ENCODE measurements around the gene TFF1.

Gene TFF1

DNA sequence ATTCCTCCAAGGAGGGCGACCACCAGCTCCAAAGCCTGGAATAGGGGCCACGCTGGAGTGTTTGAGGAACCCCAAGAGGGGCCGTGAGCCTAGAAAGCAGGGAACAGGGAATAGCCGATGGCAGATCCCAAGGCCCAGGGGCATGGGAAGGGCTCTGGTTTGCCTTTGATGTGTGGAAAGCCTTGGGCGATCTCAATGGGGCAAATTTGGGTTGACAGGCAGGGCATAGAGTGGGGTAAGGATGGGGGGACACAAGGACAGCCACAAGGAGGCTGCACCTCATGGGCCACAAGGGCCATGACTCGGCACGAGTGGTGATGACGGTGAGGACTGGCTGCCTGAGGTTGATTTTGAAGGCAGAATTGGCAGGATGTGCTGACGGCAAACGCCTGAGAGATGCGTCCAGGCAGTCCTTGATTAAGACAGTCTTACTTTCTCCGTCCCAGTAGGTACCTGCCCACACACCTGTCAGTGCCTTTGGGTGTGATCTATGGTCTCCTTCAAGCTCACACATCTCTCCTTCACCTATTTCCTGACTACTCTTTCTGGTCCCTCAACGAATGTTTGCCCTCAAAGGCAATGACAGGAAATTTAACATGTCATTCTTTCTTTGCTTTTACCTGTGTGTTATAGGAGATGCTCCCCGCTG lies 31.5 kb upstream of the TFF1 start:
- no peak for DNase-seq

DNA sequence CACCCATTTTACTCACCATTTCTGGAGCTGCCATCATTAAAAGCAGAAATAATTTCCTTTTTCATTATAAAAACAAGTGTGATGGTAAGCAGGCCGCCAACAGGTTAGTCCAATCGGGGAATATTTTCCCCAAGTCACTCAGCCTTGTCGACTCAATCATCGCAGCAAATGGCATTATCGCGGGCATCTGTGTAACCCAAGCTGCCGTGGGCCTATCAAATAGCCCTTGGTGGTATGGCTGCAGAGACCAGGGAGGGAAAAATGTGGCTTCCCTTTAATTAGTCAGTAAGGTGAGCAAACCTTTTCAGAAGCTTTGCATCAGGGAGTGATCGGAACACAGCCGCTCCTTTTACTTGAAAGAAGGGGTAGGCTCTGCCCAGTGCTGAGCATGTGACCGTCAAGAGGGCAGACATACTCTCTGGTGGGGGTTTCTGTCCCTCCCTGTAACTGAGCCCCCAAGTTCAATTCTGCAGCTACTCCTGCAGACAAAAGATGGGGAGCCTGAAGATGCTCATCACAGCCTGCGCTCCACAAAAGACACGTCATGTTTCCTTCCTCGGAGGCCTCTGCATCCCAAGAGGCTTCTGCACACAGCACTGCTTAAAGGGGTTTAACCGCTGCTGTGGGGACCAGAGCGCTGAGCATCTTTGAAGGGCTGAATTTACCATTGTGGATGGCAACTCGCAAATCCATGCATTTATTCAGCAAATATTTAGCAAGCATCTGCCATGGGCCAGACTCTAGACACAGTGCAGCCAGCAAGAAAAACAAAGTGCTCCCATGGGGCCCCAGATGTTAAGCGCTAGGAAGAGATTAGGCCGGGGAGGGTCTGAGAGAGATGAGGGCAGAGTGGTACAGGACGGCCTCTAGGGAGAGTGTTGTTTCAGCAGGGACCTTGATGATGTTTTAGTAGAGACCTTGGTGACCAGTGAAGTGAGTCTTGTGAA lies 30.7 kb upstream of the TFF1 start:
- no peak for DNase-seq

- DNase-seq: no peak
Measured at GRCh38 chr21:42395905-42396651, 29.7 kb upstream of the TFF1 start, which contains the start of gene TMPRSS3. Gene TMPRSS3 (minus strand): TSS chr21:42396052. CDS start chr21:42395417, 635 bp downstream.

DNA sequence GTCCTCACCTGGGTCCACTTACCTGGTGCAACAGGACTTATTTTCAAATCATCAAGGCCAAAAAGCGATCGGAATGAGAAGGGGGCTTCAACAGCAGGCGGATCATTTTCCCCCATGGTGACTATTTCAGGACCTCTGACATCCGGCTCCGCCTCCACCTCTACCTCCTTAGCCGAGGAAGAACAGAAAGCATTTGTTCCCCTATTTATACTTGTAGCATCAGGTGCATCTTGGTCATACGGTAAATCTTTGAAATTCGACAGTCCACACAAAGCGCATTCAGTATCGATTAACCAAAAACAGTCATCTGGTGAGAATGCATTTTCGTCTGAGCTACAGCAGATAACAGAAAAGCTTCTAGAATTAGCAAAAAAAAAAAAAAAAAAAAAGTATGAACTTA lies 29.0 kb upstream of the TFF1 start:
- no peak for DNase-seq

- DNase-seq: no peak
Measured at GRCh38 chr21:42393443-42393950, 27.2 kb upstream of the TFF1 start.

DNA sequence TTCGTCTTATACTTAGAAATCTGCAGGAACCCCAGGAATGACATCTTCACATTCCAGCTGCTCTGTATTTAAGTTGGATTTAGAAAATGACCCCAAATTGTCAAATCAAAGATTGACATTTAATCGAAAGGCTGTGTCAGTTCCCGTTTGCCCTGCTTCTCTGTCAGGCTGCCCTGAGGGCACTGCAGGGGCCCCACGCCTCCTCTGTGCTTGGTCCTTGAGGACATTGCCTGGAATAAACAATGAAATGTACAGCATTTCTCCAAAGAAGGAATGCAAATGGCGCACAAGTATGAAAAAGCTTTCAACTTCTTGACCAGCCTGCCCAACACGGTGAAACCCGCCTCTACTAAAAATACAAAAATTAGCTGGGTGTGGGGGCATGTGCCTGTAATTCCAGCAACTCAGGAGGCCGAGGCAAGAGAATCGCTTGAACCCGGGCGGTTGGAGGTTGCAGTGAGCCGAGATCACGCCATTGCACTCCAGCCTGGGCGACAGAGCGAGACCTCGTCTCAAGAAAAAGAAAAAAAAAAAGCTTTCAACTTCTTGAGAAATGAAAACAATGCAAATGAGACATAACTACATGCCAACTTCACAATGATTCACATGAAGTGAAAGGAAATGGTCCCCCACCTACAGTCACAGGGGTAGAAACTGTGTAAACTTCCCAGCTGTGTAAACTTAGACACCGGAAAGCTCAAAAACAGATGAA lies 26.6 kb upstream of the TFF1 start:
- DNase-seq: no peak

GRCh38 chr21:42391297-42391696 lies 25.0 kb upstream of the TFF1 start:
- DNase-seq: no peak

GRCh38 chr21:42390696-42391095 lies 24.4 kb upstream of the TFF1 start:
- no peak for DNase-seq

GRCh38 chr21:42390193-42390592 lies 23.9 kb upstream of the TFF1 start:
- DNase-seq: no peak

- no peak for DNase-seq
Measured at GRCh38 chr21:42389449-42389835, 23.1 kb upstream of the TFF1 start.

GRCh38 chr21:42388740-42389448 lies 22.6 kb upstream of the TFF1 start:
- DNase-seq: no peak

GRCh38 chr21:42387843-42388340 lies 21.6 kb upstream of the TFF1 start:
- no peak for DNase-seq

DNA sequence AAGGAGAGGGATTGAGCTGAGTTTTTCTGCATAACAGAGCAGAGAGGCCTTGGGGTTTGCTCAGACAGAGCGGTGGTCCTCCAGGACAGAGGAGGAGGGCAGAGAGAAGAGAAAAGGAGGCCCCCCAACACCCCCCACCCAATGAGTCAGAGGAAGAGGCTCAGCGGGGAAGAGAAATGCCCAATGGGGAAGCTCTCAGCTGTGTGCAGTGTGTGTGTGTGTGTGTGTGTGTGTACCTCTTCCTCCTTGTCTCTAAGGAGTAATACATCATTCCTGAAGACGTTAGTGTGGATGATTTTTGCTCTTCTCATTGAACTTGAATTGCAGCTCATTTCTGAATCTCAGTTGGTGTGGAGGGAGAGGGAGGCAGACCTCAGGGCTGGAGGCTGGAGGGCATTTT lies 20.8 kb upstream of the TFF1 start:
- no peak for DNase-seq

GRCh38 chr21:42386034-42386591 lies 19.8 kb upstream of the TFF1 start:
- DNase-seq: no peak

DNA sequence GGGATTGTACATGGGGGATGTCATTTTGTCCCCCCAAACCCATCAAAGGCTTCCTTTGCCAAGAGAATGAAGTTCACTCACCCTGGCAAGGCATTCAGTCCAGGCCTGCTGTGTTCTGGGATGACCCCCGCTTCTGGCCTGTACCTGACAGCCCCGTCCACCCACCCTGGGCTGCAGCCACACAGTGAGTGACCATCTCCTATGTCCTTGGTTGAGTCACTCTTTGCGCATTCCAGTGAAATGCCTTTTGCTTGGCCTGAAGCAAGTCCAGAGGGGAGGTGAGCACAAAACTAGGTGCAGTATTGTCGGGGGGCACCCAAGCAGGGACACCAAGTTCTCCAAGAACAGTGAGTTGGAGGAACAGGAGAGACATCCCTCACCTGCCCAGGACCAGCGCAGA lies 19.3 kb upstream of the TFF1 start:
- no peak for DNase-seq

DNA sequence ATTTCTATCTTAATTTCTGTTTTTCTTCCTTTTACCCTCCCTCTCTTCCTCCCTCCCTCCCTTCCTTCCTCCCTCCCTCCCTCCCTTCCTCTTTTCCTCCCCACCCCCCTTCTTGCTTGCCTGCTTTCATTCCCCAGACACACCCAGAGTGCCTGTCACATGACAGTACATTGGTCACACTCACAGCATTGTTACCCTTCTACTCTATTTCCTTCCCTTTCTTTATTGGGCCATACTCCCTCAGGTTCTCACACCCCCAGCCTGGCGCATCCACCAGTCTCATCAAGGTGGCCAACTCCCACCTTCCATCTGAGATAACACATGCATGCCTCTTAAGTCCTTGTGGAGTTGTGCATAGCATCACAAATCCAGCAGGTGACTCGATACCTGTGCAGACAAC lies 18.7 kb upstream of the TFF1 start:
- DNase-seq: no peak

DNA sequence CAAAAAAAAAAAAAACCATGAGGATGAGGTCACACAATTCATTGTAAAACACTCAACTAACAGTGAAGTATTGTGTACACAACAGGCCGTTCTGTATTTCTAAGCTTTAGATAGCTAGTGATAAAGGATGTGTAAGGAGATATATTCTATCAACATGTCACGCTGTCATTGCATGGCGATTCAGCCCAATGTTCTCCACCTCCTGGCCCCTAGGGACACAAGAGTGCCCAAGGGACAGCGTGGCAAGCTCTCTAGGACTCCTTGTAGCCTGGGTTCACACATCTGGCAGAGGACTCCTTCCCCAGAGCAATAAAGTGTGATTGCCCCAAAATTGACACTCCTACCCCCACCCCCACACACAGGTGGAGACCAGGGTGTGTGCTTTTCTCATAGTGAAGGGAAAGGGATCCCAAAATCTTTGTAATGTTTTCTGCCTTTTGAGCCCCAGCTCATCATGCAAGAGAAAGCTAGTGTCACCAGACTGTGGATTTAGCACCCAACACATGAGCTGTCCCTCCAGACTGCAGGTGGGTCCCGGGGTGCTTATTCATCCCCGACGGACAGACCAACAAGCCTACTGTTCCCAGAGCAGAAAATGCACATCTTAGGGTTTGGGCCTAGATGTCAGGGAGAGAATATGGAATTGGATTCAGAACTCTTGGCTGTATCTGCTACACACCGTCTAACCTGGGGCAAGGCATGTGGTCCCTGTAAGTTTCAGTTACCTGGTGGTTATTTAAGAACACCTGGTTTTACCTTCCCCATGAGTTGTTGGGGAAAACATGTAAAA lies 18.0 kb upstream of the TFF1 start:
- DNase-seq: no peak

- DNase-seq: no peak
Measured at GRCh38 chr21:42383331-42383730, 17.0 kb upstream of the TFF1 start.

DNA sequence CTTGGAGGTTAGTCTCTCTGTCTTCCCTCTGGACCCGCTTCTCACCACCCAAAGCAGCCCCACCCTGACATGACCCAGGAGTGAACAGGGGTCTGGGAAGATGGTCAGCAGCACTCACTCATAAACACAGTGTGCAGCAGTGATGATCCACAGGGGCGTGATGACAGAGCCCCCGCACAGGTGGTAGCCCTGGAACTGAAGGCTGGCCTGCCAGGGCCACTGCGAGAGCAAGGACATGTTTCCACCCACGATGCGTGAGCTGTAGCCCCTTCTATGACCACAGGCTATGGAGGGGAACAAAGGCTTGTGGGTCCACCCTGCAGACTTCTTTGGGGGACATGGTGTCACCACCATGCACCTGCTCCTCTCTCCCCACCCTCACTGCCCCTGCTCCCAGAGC lies 16.6 kb upstream of the TFF1 start:
- DNase-seq: no peak

- no peak for DNase-seq
Measured at GRCh38 chr21:42381347-42381984, 15.1 kb upstream of the TFF1 start.
